ENCODE measurements around the gene FADS2. TPM values are rescaled to one million over a fixed set of nuclear protein-coding genes. Genes with fewer than 3 reads are reported as not detected.

The FADS2 gene
- total RNA-seq, 1 experiment from 2014 or later = 514 TPM

DNA sequence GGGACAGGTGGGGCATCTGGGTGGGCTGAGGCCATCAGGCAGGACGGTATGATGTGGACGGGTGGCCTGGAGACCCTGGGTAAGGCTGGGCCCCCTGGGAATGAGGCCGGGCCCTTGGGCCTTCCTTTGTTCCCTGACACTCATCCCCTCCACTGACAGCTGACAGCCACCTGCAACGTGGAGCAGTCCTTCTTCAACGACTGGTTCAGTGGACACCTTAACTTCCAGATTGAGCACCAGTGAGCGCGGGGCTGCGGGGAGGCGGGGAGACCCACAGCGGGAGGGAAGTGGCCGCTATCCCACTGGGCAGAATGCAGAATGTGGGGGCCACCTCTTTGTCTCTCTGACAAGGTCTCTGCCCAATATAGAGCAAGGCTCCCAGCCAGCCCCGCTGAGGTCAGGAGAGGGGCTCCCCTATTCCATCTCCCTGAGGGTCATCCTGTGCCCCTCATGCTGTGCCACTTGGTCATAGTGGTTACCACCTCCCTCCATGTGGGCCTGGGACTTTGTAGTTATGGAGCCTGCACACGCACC, 35.5 kb downstream of the FADS2 start:
- H2AFZ ChIP-seq = no peak overlapping the region
- ChIA-PET CTCF (no interaction called here), POLR2A (ENCODE audit: unreplicated experiment) (interaction anchor here (0.6 kb wide), 1 partner anchor 48 kb away, joined by 4 read pairs; no protein-coding TSS in a partner anchor)
- no peak overlapping the region for H3K4me3 ChIP-seq
- H3F3A ChIP-seq (ENCODE audit: insufficient read depth, low read depth) = no peaks in the 10 kb centered on the region
- no peaks in the 10 kb centered on the region for H3K9me2 ChIP-seq (ENCODE audit: insufficient read depth)
- intact Hi-C loops (cut with micrococcal nuclease; ENCODE audit: unreplicated experiment) = loop anchor here (10.0 kb wide), 1 partner anchor 939 kb away; the partner anchor contains the start of gene TMEM132A
- TF ChIP-seq EZH2 (IDR thresholded peaks at IDR 0.05; ENCODE audit: low read depth) = no peak
- TF ChIP-seq, protein P1, sequence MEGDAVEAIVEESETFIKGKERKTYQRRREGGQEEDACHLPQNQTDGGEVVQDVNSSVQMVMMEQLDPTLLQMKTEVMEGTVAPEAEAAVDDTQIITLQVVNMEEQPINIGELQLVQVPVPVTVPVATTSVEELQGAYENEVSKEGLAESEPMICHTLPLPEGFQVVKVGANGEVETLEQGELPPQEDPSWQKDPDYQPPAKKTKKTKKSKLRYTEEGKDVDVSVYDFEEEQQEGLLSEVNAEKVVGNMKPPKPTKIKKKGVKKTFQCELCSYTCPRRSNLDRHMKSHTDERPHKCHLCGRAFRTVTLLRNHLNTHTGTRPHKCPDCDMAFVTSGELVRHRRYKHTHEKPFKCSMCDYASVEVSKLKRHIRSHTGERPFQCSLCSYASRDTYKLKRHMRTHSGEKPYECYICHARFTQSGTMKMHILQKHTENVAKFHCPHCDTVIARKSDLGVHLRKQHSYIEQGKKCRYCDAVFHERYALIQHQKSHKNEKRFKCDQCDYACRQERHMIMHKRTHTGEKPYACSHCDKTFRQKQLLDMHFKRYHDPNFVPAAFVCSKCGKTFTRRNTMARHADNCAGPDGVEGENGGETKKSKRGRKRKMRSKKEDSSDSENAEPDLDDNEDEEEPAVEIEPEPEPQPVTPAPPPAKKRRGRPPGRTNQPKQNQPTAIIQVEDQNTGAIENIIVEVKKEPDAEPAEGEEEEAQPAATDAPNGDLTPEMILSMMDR (conservative IDR thresholded peaks at IDR 0.05) = no peak
- no peaks in the 10 kb centered on the region for H3K9me3 ChIP-seq (ENCODE audit: insufficient read depth, low read depth)
- no peak overlapping the region for H3K27ac ChIP-seq
- no peaks in the 10 kb centered on the region for H3K79me2 ChIP-seq (ENCODE audit: low read depth)
- H4K20me1 ChIP-seq (ENCODE audit: insufficient read depth) = no peaks in the 10 kb centered on the region
- BruUV-seq (replicated peaks) = no TSS peak
- H3K4me2 ChIP-seq = no peak overlapping the region
- no peaks in the 10 kb centered on the region for H3K27me3 ChIP-seq (ENCODE audit: insufficient read depth, low read depth)
- no peaks in the 10 kb centered on the region for H3K4me1 ChIP-seq (replicated peaks; ENCODE audit: insufficient read depth)
- DNase-seq = no peak
- H3K36me3 ChIP-seq (ENCODE audit: low read depth) = no peaks in the 10 kb centered on the region; the same call in 1 of the 2 replicates

DNA sequence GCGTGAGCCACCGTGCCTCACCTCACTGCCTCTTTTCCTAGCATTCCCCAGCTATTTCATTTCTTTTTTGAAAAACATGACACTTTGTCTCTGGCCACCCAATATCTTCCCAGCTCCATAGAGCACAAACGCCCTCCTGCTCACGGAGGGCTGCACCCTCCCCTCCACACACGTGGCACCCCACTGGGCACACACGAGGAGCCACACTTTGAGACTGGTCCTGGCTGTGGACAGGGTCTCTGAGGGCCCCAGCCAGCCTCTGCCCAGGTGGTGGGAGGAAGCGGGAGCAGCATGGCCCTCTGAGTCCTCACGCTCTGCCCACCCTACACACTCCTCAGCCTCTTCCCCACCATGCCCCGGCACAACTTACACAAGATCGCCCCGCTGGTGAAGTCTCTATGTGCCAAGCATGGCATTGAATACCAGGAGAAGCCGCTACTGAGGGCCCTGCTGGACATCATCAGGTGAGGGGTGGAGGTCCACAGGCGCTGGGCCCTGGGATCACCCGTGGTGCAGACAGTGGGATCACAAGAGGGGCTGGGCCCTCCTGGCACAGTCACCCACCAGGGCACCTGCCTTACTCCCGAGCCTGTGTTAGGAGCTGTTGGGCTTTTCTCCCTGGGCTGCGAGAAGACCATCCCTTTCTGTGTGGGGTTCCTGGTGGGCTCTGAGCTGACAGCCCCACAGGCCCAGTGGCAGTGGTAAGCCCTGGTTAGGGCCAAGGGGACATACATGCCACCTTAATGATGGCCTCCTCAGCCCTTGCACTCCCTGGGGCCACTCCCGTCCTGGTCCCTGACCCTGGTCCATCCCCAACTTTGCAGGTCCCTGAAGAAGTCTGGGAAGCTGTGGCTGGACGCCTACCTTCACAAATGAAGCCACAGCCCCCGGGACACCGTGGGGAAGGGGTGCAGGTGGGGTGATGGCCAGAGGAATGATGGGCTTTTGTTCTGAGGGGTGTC, 37.0 kb downstream of the FADS2 start:
- Histone ChIP-seq H3K4me2 (no peak overlapping the region), H2AFZ (no peak overlapping the region), H3K9me2 (ENCODE audit: insufficient read depth) (no peaks in the 10 kb centered on the region), H3K4me3 (no peak overlapping the region), H3K27me3 (ENCODE audit: insufficient read depth, low read depth) (no peaks in the 10 kb centered on the region), H3K27ac (no peak overlapping the region), H3K79me2 (ENCODE audit: low read depth) (no peaks in the 10 kb centered on the region), H3K36me3 (ENCODE audit: low read depth) (no peaks in the 10 kb centered on the region; the same call in 1 of the 2 replicates), H3K4me1 (replicated peaks; ENCODE audit: insufficient read depth) (no peaks in the 10 kb centered on the region), H4K20me1 (ENCODE audit: insufficient read depth) (no peaks in the 10 kb centered on the region), H3F3A (ENCODE audit: insufficient read depth, low read depth) (no peaks in the 10 kb centered on the region), H3K9me3 (ENCODE audit: insufficient read depth, low read depth) (no peaks in the 10 kb centered on the region)
- DNase-seq = no peak
- TF ChIP-seq, protein P1 (conservative IDR thresholded peaks at IDR 0.05) = no peak
- no peak for TF ChIP-seq EZH2 (IDR thresholded peaks at IDR 0.05; ENCODE audit: low read depth)
- no TSS peak for BruUV-seq (replicated peaks)
- intact Hi-C loops (cut with micrococcal nuclease; ENCODE audit: unreplicated experiment) = loop anchor here (10.0 kb wide), 1 partner anchor 940 kb away; the partner anchor contains the start of gene TMEM132A
- POLR2A ChIA-PET (ENCODE audit: unreplicated experiment) = interaction anchor here (0.6 kb wide), 1 partner anchor 63 kb away, joined by 12 read pairs; no protein-coding TSS in a partner anchor
- CTCF ChIA-PET = interaction anchor here (0.5 kb wide), 1 partner anchor 509 kb away, joined by 3 read pairs; no protein-coding TSS in a partner anchor

DNA sequence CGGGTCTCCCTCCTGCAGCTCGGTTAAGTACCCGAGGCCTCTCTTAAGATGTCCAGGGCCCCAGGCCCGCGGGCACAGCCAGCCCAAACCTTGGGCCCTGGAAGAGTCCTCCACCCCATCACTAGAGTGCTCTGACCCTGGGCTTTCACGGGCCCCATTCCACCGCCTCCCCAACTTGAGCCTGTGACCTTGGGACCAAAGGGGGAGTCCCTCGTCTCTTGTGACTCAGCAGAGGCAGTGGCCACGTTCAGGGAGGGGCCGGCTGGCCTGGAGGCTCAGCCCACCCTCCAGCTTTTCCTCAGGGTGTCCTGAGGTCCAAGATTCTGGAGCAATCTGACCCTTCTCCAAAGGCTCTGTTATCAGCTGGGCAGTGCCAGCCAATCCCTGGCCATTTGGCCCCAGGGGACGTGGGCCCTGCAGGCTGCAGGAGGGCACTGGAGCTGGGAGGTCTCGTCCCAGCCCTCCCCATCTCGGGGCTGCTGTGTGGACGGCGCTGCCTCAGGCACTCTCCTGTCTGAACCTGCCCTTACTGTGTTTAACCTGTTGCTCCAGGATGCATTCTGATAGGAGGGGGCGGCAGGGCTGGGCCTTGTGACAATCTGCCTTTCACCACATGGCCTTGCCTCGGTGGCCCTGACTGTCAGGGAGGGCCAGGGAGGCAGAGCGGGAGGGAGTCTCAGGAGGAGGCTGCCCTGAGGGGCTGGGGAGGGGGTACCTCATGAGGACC, 38.3 kb downstream of the FADS2 start:
- POLR2A ChIA-PET (ENCODE audit: unreplicated experiment) = interaction anchor here (0.6 kb wide), 1 partner anchor 38 kb away, joined by 4 read pairs; the partner anchor contains the start of gene FADS2
- BruUV-seq (replicated peaks) = no TSS peak

More for the DNA sequence above, 38.3 kb downstream of the FADS2 start:
- H3K9me2 ChIP-seq (ENCODE audit: insufficient read depth) = no peaks in the 10 kb centered on the region
- H3K4me3 ChIP-seq = no peak overlapping the region
- no peaks in the 10 kb centered on the region for H3K79me2 ChIP-seq (ENCODE audit: low read depth)
- no peaks in the 10 kb centered on the region for H3K9me3 ChIP-seq (ENCODE audit: insufficient read depth, low read depth)
- H3K36me3 ChIP-seq (ENCODE audit: low read depth) = no peaks in the 10 kb centered on the region
- TF ChIP-seq, protein P1 (conservative IDR thresholded peaks at IDR 0.05) = no peak
- no peak for TF ChIP-seq EZH2 (IDR thresholded peaks at IDR 0.05; ENCODE audit: low read depth)
- no peak overlapping the region for H3K27ac ChIP-seq
- no peaks in the 10 kb centered on the region for H4K20me1 ChIP-seq (ENCODE audit: insufficient read depth)
- DNase-seq = no peak
- H3K27me3 ChIP-seq (ENCODE audit: insufficient read depth, low read depth) = no peaks in the 10 kb centered on the region
- H3K4me1 ChIP-seq (replicated peaks; ENCODE audit: insufficient read depth) = 0 out of 2 replicates have a peak, but pooled peaks cover 2% of the 10 kb centered on the region
- H3K4me2 ChIP-seq = no peak overlapping the region
- no peak overlapping the region for H2AFZ ChIP-seq
- intact Hi-C loops (cut with micrococcal nuclease; ENCODE audit: unreplicated experiment) = loop anchor here (10.0 kb wide), 1 partner anchor 942 kb away; the partner anchor contains the start of gene TMEM132A
- CTCF ChIA-PET = no interaction called here
- no peaks in the 10 kb centered on the region for H3F3A ChIP-seq (ENCODE audit: insufficient read depth, low read depth)
